GM18951 (cell line): ENCODE data around the gene AOC1.

ENCODE experiments used
- POLR2A ChIP-seq: IDR thresholded peaks from 4 replicates; pipeline ENCODE4 v1.6.1; 2011; ENCODE audit warnings: mild to moderate bottlenecking; ENCODE audit not compliant: insufficient read length, insufficient read depth; ENCODE audit errors: extremely low read depth
- in situ Hi-C: fragments of 300-500 bp; cut with MboI; formaldehyde crosslinking; loops from one replicate; pipeline ENCODE4 v1.12.0; 2022; ENCODE audit warnings: low sequenced_read_pairs, mixed read lengths, inconsistent platforms; ENCODE audit not compliant: unreplicated experiment

Gene AOC1

GRCh38 chr7:150856303-150857275, 4.3 kb downstream of the AOC1 start:
- no peak for TF ChIP-seq POLR2A
- in situ Hi-C loops: no loop called here

- in situ Hi-C loops: no loop called here
- no peak for TF ChIP-seq POLR2A
Observed at GRCh38 chr7:150857276-150858055, 5.1 kb downstream of the AOC1 start.

- TF ChIP-seq POLR2A: no peak
- in situ Hi-C loops: no loop called here
Observed at GRCh38 chr7:150858236-150859197, 6.2 kb downstream of the AOC1 start.

GRCh38 chr7:150860291-150860977, 8.1 kb downstream of the AOC1 start:
- no peak for TF ChIP-seq POLR2A
- in situ Hi-C loops: no loop called here

GRCh38 chr7:150860978-150861295, 8.6 kb downstream of the AOC1 start:
- TF ChIP-seq POLR2A: no peak
- in situ Hi-C loops: no loop called here

GRCh38 chr7:150862356-150862755, 10.0 kb downstream of the AOC1 start:
- in situ Hi-C loops: no loop called here
- TF ChIP-seq POLR2A: no peak

GRCh38 chr7:150863946-150864345, 11.6 kb downstream of the AOC1 start:
- TF ChIP-seq POLR2A: no peak

GRCh38 chr7:150866932-150867564, 14.7 kb downstream of the AOC1 start:
- in situ Hi-C loops: no loop called here
- no peak for TF ChIP-seq POLR2A

More at GRCh38 chr7:150863946-150864345, 11.6 kb downstream of the AOC1 start:
- in situ Hi-C loops: no loop called here

- no peak for TF ChIP-seq POLR2A
Observed at GRCh38 chr7:150867605-150868004, 15.3 kb downstream of the AOC1 start.

GRCh38 chr7:150869467-150869866, 17.1 kb downstream of the AOC1 start:
- TF ChIP-seq POLR2A: no peak
- in situ Hi-C loops: no loop called here

More at GRCh38 chr7:150867605-150868004, 15.3 kb downstream of the AOC1 start:
- in situ Hi-C loops: no loop called here

- TF ChIP-seq POLR2A: no peak
- in situ Hi-C loops: no loop called here
Observed at GRCh38 chr7:150871601-150872000, 19.3 kb downstream of the AOC1 start.
